GM06990 (cell line): ENCODE measurements around the gene PNMA6E.

Experiments
- DNase-seq: peaks from one replicate; pipeline ENCODE4 v3.0.0-alpha.2; 2011; ENCODE audit not compliant: insufficient read length; ENCODE audit errors: extremely low read depth
- H3K27me3 ChIP-seq: replicated peaks from 2 replicates; pipeline ENCODE4 v1.6.0; 2011; ENCODE audit warnings: low read length; ENCODE audit not compliant: control insufficient read depth, insufficient read depth
- H3K36me3 ChIP-seq: 2 replicates; pipeline ENCODE4 v1.5.1; 2011; ENCODE audit warnings: low read length; ENCODE audit not compliant: control insufficient read depth, insufficient read depth
- H3K4me3 ChIP-seq: replicated peaks from 2 replicates; pipeline ENCODE4 v1.5.1; 2011; ENCODE audit warnings: low read depth, mild to moderate bottlenecking, control low read depth, low read length
- CTCF ChIP-seq: IDR thresholded peaks from 2 replicates; pipeline ENCODE4 v1.5.1; 2011; ENCODE audit warnings: low read length, control low read depth, mild to moderate bottlenecking, inconsistent platforms; ENCODE audit not compliant: insufficient read depth, poor library complexity, severe bottlenecking

Gene PNMA6E

GRCh38 chrX:153374426-153374825 is 26.7 kb downstream of the PNMA6E start:
- peak; percentile 21 for TF ChIP-seq CTCF

DNA sequence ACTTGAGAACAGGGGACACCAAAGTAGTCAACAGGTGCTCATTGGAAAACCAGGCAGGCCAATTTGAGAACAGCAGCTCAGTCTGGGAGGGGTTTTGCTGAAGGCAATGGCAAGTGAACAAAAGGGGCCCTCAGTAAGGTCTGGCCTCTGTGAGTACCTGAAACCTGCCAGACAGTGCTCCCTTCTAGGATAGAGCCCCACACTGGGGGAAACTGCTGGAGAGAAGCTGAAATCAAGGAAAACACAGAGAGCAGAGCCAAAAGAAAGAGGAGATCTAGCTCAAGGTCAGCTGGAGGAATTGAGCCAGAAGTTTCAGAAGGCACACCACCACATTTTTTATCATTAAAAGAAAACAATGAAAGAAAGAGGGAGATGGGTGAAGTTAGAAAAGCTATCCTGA is 28.2 kb downstream of the PNMA6E start:
- Histone ChIP-seq H3K36me3 (no peaks in the 10 kb centered on the region), H3K27me3 (no peaks in the 10 kb centered on the region), H3K4me3 (no peak overlapping the region)
- TF ChIP-seq CTCF, result no peak
- no peak for DNase-seq

More at GRCh38 chrX:153374426-153374825, 26.7 kb downstream of the PNMA6E start:
- DNase-seq, result no peak
- Histone ChIP-seq H3K4me3 (no peak overlapping the region), H3K27me3 (no peaks in the 10 kb centered on the region), H3K36me3 (no peaks in the 10 kb centered on the region)

DNA sequence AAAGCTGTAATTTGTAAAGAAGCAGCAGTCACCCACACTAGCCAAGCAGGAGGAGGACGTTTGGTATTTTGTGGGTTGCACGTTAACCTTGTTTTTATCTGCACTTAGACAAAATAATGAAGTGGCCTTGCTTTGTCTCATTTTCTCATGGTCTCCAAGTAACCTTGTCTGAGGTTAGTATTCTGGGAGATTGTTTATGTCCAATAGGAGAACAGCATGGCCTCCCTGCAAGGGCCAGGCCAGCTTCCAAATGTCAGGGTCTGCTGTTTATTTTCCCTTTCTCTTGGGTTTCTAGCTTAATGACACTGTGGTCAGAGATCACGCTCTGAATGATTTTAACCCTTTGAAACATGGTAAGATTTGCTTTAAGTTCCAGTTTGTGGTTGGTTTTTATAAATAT is 29.9 kb downstream of the PNMA6E start:
- DNase-seq, result no peak
- no peak for TF ChIP-seq CTCF
- Histone ChIP-seq H3K36me3 (no peaks in the 10 kb centered on the region), H3K27me3 (no peaks in the 10 kb centered on the region), H3K4me3 (no peak overlapping the region)

DNA sequence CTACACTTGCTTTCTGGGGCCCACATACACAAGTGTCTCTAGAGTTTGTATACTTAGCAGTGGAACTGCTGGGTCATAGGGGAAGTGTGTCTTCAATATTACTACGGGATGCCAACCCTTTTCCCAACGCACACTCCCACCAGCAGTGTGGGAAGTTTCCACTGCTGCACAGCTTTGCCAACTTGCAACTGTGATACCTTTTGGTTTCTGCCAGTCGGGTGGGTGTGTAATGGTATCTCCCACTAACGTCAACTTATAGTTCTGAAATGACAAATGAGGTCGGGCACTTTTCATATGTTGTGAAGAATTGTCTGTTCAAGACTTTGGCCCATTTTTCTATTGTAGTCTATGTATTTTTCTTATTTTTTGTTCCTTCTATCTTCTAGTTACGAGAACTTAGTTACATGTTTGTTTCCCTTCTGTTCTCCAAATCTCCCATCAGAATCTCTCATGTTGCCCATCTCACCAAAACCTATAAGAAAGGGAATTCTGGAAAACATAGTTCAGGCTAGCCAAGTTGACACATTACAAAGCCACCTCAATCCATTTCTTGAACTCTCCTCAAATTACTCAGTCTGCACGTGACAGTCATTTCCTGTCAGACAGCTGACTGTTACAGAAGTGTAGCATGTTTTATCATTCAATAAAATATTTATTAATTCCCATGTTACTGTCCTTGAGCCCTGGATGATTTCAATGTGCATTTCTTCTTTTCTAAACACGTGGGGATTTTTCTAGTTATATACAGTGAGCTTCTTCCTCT is 30.7 kb downstream of the PNMA6E start:
- H3K27me3 ChIP-seq, result no peaks in the 10 kb centered on the region
- no peaks in the 10 kb centered on the region for H3K36me3 ChIP-seq
- no peak for DNase-seq
- no peak overlapping the region for H3K4me3 ChIP-seq
- no peak for TF ChIP-seq CTCF

DNA sequence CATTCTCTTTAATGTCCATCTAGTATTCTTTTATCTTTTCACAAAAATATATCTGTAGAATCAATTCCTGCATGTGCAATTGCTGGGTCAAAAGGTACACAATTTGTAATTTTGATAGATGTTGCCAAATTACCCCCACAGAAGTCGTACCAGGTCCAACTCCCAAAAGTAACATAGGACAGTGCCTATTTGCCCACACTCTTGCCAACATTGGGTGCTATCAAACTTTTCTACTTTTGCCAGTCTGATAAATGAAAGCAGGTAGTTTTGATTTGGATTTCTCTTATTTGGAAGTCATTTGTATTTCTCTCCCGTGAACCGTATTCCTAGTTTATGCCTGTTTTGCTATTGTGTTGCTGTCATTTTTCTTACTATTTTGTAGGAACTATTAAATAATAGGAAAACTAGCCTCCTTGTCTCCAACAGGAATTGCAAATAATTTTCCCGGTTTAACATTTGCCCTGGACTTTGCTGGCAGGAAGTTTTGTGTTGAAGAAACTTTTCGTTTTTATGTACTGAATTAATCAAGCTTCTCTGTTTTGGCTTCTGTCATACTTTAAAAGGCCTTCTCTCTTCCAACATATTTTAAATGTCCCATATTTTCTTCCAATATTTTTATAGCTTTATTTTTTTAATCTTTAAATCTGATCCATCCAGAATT is 34.1 kb downstream of the PNMA6E start:
- DNase-seq, result no peak
- no peak overlapping the region for H3K4me3 ChIP-seq
- no peaks in the 10 kb centered on the region for H3K36me3 ChIP-seq
- TF ChIP-seq CTCF, result no peak
- no peaks in the 10 kb centered on the region for H3K27me3 ChIP-seq

DNA sequence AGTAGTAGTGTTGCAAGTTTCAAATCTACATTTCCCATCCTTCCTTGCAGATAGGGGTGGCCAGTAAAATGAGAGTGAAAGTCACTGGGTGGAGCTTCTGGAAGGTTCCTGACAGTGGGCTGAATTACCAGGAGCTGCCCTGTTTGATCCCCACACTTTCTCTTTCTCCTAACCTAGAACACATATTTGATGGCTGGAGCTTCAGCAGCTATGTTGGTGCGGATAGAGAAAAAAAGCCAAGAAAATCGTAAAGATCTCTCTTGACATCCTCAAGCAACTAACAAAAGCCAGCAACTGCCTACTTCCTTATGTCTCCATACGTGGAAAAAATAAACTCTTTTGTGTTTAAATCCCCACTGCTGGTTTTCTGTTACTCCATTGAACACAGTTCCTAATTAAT is 35.0 kb downstream of the PNMA6E start:
- H3K36me3 ChIP-seq, result no peaks in the 10 kb centered on the region
- no peak overlapping the region for H3K4me3 ChIP-seq
- TF ChIP-seq CTCF, result no peak
- no peak for DNase-seq
- no peaks in the 10 kb centered on the region for H3K27me3 ChIP-seq
